Endometrium (tissue), 2 donors: ENCODE measurements around the gene VGLL4.
A peak's percentile ranks its signal among the peaks of the same experiment; 100 is the strongest.

Experiments used
- FAIRE-seq: peaks from 2 replicates; lab custom pipeline; 2012; peaks lifted over from hg19 to GRCh38; lab: Jason Lieb, UNC
- donor health status: control.
- donor health status: control.

VGLL4 gene

DNA sequence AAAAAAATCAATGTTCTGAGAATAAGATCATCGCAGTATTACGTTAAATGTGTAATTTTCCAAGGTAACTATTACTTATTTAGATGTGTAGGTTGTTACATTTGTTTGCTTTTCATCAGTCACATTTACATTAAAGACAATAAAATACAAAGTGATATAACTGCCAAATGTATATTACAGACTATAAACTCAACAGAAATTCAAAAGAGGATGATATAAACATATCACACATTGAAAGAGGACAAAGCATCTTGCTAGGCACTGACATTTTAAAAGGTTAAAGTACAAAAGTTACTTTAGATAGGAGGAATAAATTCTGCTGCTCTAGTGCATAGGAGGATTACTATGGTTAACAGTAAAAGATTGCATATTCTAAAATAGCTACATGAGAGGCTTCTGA lies 16.1 kb downstream of the VGLL4 start:
- no peak for FAIRE-seq

DNA sequence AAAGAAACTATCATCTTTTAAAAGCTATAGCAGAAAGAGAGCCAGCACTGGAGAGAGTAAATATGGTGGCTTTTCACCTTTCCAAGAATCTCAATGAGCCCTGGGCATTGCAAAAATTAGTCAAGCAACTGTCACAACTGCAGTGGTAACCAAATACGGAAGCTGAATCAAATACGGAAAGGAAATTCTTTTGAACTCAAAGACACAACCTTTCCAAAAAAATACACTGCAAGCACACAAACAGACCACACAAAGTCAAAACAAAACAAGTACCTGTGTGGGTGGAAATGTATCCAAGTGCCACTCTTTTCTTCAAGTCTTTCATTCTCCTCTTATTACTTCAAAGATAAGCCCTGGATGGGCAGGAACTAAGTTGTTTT lies 17.6 kb downstream of the VGLL4 start:
- no peak for FAIRE-seq

DNA sequence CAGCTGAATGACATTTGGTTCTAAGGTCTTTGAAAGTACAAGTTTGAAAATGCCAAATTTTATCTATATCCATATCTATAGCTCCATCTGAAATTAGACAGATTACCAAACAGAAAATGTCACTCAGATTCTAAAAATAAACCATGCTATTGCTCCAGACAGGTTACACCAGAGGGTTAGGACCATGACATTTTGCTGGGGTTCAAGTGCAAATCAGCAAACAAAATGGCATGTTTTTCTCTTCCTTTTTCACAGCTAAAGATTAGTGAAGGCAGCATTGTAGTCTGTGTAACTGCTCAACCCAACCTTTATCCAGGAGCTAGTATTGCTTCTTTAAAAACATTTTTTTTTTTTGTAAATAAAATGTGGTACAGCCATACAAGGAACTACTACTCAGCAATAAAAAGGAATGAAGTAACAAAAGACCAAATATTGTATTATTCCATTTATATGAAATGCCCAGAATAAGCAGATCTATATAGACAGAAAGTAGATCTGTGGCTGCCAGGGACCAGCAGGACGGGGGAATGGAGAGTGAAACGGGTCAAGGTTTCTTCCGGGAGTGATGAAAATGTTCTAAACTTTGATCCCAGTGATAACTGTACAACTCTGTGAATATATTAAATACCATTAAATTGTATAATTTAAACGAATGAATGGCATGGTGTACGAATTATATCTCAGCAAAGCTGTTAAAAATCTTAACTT lies 18.2 kb downstream of the VGLL4 start:
- FAIRE-seq = no peak

DNA sequence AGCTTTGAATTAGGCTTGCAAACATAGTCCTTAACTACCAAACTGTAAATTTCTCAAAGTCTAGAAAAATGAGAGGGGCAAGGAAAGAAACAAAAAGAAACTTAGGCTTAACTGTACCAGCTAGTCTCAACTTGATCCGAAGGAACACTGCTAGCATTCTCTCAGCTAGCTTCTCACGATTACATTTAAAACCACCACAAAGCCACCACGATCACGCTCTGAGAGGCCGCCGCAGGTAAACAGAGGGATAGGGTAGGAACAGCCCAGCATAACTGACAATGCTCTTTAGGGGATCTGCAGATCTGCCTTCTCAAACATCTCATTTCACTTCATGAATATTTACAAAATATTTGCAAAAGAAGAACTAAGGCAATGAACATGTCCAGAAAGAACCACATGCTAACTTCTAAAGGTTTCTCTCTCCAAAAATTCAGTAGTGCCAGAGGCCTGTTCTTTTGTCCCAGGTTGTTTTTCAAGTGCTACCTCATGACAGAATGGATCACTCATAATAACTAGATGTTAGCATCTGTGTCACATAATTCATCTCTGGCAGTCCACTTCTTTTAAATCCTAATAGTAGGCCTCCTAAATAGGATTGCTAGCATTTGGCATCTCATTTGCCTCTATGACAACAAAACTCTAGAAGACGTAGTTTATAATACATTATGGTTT lies 18.9 kb downstream of the VGLL4 start:
- FAIRE-seq = no peak

DNA sequence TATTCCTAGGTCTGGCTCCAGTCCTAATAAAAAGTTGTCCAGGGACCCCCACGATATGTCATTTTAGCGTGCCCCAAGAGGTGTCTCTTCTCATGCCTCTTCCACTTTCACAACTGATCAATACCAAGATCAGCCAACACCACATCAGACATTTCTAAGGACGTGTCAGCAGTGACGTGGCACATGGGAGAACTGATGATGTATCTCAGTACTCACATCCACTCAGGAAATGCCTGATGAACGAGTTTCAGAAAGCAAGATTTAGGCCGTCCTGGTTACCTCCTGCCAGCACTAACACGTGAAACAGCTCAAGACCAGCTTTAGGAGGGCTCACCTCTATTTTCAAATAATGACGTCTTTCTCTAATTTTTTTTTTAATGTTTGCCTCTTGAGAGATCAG lies 19.6 kb downstream of the VGLL4 start:
- no peak for FAIRE-seq

DNA sequence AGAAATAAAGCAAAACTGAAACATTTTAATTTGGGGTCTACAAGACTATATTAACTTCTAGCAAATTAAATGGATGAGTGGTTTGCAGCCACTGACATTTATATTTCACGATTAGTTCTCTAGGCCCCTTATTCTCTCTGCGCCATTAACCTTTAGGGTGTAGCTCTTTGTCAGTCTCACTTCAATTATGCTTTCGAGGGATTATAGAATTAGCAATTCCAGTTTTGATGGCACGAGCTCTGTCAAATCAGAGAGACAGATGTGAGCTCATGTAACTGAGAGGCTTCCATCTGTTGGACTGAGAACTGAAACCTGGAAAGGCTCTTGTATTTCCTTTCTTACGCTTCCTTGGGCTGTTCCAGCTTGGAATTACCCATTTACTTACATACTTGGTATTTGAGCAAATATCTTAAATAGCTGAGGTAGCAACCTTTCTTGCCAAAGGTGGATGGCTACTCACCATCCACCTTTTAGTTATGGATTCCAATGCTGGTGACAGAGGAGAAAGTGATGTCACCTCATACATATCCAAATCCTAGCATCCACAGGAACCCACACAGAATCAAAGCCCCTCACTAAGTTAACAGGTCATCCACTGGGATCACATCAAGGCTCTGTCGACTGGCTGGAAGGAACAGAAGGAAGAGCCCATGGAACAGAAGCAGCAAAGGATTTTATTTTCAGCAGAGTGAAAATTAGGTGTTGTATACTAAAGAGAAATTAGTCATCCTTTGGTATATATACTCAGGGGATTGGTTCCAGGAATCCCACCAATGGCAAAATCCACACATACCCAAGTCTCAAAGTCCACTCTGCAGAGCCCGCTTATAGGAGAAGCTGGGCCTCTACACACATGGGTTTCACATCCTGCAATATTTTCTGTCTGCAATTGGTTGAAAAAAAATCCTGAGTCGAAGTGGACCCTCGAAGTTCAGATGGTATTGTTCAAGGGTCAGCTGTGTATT lies 20.8 kb downstream of the VGLL4 start:
- no peak for FAIRE-seq

DNA sequence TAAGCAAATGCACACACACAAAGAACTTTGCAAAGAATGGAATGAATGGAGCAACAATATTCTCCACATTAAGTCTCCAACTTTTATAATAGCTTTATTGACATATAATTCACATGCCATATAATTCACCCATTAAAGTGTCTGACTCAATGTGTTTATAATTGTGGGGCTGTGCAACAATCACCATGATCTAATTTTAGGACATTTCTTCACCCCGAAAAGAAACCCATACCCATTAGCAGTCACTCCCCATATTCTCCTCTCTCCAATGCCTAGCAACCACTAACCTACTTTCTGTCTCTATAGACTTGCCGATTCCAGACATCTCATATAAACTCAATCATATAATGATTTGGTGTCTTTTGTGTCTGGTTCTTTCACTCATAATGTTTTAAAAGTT lies 22.6 kb downstream of the VGLL4 start:
- FAIRE-seq = no peak

DNA sequence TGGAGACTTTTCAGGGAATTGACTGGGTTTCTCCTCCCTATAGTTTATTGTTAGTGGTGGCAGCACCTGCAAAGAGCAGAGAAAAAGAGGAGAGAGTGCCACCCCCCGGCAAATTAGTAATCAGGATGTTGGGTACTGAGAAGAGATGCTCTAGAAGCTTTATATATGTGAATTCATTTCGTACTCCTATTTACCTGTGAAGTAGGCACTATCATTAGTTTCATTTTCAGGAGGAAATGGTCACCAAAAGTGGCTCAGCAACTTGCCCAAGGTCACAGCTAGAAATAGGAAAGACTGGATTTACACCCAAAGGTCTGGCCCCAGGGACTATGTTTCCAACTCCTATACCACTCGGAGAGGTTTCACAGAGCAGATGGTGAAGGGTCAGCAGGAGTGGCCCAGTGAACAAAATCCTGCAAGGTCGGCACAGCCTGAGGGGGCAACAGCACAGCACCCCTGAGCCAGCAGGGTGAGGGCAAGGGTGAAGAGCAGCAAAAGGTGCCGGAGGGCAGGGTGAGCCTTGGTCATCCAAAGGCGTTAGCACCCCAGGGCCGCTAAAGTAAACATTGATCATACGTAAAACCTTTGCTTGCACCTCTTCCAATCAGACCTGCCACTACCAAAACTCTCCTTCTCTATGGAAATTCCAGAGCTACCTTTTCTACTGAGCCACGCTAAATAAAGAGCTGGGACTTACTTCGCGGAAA lies 23.6 kb downstream of the VGLL4 start:
- FAIRE-seq = no peak

DNA sequence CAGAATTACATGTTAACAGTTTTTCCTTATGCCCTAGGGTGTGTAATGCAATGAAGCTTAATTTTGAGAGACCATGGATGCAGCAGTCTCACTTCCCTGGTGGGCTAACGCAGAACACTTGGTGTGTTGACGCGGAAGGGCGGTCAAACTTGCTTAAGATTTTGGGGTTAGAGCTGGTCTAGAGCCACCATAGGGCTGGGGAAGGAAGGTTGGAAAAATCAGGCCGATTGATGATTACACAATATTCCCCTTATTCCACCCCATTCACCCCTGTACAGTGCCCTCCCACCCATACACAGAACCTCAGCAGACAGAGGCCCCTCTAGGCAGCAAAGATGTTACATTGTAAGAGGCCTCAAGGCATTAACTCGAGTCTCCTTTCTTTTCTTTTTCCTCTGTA lies 24.3 kb downstream of the VGLL4 start:
- no peak for FAIRE-seq

DNA sequence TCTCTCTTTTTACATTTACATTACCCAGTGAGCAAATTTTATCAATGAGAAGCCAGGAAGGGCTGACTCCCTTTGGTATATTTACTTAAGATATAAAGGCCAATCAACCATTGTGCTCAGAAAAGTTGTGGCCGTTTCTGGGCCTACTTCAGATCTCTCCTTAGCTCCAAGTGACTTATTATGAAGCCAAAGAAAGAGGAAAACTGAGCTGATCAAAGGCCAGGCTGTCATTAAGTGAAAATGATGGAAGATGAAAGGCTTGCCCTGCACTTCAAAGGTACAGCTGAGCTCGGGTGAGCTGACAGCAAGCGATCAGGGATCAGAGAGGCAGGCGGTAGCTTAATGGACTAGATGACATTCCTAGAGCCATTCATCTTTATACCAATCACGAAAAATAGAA lies 24.8 kb downstream of the VGLL4 start:
- FAIRE-seq = no peak

DNA sequence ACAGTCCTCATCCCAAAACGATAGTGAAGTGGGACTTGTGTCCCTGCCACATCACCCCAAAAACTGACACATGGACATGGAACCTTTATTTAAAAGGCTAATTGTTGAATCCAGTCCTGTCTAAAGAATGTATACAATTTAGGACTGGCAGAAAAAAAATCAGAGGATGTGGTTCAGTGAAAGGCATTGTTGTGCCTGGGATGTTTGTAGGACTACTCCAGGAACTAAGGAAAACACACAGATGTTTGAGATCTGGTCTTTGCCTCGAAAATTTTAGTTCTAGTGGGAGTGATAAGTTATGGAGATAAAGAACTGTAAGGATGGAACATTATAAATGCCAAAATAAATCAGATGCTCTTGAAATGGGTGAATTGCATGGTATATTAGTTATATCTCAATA lies 27.2 kb downstream of the VGLL4 start:
- peak; percentile 29 for FAIRE-seq

DNA sequence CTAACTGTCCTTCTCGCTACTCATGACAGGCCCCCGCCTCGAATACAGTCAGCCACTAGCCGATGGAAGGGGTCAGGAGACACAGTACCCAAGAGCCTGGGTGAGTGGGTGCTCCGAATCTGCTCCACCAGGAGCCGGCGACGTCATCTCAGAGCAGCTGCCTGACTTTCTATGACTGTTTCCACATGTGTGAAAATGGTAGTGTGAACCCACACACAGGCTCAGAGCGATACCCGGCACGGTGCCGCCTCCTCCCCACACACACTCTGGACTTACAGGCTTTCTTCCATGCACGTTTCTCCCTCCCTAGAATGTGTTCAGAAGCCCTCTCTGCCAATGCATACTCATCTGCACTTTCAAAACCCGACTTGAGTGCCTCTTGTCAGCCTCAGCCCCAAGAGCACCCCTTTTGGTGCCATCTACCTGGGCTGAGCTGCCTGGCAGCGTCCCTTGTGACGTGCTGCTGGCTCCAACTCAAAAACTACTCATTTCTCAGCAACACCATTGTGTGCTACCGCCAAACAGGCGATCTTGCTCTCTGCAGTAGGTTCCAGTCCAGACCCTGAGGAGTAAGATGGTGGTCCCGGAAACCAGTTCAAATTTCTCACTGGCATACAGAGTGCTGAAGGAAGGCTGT lies 29.7 kb downstream of the VGLL4 start:
- no peak for FAIRE-seq

DNA sequence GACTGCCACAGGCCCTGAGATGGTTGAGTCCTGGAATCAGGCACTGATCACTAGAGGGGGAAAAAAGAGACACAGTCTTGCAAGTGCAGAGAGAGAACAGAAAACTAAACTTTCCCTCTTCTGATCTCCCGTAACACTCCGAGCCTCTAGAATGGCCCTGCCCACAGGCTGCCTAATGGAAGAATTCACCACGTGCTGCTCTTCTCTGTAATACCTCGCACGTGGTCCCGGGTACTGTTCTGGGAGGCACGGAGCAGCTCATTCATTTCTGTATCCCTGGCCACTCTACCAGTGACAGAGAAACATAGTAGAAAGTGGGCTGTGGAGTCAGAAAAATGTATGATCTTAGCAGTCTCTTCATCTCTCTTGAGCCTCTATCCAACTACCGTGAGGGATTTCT lies 30.4 kb downstream of the VGLL4 start:
- FAIRE-seq = no peak

DNA sequence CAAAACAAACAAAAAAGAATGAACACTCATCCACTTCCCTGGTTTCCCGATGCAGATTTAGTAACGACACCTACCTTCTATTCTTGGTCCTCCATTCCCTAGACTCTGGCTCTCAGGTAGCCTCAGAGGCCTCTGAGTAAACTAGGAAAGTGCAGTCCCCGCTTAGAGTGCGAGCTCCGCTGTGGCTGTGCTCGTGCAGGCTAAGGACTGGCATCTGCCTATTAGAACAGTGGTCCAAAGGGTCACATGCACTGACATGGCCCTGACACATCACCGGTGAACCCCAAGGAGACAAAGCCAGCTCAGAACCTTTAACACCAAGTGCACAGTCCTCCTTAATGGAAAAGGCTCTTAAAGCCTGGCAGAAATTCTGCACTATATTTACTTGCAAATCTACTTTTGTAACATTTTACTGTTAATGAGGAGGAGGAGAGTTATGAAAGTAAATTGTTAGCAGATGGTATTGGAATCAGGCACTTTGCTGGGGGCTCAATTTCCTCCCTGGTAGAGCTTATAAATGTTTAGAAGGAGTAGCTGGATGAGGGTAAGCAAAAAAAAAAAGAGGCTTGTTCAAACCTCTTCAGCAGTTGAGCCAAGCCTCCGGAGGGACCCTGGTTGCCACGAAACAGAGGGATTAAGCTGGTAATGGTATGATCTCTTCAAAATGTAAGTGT lies 31.1 kb downstream of the VGLL4 start:
- FAIRE-seq = no peak

DNA sequence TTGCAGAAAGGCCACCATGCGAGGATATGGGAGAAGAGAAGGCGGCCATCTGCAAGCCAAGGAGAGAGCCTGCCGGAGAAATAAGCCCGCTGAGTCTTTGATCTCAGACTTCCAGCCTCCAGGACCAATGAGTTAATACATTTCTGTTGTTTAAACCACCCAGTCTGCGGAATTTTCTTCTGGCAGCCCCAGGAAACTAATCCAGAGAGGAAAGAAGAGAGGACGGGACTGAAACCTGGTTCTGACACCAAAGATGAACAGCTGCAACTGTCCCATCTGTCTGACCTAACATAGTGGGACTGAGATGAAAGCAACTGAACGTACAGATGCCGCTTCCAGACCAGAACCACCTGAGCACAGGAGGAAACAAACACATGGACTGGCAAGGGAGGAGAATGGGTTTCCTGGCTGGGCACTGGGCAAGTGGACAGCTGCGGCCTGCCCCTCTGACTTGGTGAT lies 32.3 kb downstream of the VGLL4 start:
- no peak for FAIRE-seq

DNA sequence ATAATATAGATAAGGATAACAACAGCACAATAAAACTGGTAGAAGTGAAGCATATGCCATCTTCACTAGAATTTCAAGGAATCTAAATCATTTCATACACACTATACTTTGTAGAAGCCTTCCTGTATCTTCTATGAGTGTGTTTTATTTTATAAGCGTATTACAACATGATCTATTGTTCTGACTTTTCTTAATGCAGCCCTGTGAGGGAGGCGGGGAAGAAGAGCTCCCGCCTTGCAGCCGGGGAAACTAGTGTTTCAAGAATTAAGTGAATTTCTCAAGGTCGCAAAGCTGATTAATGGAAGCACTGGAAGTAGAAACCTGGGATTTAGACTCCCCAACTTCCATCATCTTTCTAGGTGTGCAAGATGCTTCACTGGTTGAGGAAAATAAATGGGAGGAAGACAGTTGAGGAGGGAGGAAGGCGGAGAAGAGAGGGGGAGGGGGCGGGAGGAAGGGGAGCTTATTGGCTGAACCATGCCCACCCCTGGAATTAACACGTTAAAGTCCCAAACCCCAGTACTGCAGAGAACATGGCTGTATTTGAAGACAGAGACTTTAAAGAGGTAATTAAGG lies 32.9 kb downstream of the VGLL4 start:
- no peak for FAIRE-seq

DNA sequence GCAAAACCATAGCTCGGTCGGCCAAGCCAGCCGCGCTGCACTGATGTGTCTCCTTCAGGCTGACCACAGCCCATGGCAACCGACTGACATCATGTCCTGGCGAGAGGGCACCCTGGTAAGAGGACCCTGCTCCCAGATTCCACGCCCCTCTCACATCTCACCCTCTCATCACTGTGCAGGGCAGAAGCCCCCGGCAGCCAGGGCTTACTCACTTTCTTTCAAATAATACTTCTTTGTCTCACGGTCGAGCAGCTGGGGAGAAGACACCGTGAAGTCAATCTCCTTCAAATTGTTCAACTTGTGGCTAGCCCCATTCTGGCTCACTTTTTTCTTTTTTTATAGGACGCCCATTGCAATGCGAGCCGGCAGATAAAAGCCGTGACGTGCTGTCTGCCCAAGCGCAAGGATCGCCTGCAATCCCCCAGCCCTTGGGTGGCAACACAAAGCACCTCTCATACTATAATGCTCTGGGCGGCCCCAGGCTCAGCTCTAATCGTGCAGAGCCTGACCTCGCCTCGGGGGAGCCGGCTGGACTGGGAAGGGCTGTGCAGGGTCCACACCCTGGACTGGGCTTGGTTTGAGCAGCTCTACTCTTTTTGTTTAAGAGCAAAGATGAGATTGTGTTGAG lies 33.6 kb downstream of the VGLL4 start:
- no peak for FAIRE-seq

DNA sequence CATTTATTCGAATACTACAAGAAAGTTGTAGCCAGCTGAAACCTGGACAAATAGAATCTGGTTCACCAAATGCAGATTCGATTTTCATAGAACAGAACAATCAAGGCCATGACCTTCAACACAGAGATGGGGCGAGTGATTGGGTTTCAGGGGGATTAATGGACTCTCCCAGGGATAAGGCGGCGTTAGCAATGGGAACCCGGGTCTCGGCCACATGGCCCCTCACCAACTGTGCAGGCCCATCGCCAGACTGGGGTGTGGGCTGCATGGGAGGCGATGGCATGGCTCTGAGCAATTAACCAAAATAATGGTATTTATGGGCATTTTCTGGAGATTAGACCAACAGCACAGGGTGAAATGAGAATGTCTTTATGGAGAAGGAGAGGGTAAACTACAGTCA lies 34.2 kb downstream of the VGLL4 start:
- no peak for FAIRE-seq

DNA sequence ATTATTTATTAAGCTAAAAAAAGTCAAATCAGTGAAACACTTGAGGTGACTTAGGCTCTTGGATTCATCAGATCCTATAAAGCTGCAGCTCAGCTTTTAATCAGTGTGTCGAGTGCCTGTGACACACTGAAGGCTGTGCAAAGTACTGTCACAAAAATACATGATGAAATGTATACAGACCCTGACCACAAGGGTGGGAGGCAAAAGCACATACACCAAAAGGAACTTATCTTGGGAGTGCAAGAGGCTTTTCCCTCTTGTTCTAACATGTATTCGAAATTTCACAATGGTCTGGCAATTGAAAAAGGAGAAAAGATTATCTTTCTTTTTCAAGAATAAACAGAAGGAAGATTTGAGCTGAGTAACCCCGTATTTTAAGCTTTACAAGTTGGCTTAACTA lies 35.9 kb downstream of the VGLL4 start:
- FAIRE-seq = no peak

DNA sequence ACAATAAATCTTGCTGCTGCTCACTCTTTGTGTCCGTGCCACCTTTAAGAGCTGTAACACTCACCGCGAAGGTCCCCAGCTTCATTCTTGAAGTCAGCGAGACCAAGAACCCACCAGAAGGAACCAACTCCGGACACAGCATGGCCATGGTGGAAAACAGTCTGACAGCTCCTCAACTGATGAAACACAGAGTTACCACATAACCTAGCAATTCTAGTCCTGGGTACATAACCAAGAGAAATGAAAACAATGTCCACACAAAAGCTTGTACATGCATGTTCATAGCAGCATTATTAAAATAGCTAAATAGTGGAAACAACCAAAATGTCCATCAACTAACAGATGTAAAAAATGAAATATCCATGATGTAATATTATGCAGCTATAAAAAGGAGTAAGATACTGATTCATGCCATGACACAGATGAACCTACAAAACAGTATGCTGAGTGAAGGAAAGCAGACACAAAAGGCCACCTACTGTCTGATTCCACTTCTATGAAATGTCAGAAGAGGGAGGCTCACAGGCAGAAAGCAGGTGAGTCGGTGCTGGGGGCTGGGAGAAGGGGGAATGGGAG lies 36.8 kb downstream of the VGLL4 start:
- FAIRE-seq = no peak
